Spinal cord (tissue), 10 donors: ENCODE results near the gene DCST1. TPM values are rescaled to one million over a fixed set of nuclear protein-coding genes. Genes with fewer than 3 reads are reported as not detected.

Experiments
- DNase-seq, 6 donors: peaks; one replicate each; pipeline versions ENCODE4 v3.0.0 to v3.0.0-alpha.2; 2013 to 2015; ENCODE audit warnings: low spot score in 6 of 6, low read depth in 4 of 6
- H3K27ac ChIP-seq: one replicate; pipeline ENCODE4 v1.5.1; 2013; ENCODE audit warnings: low read depth, low read length, control low read depth
- H3K27me3 ChIP-seq: one replicate; pipeline ENCODE4 v1.6.1; 2013; ENCODE audit warnings: low read length; ENCODE audit not compliant: control insufficient read depth, insufficient read depth
- H3K36me3 ChIP-seq: one replicate; pipeline ENCODE4 v1.6.1; 2013; ENCODE audit warnings: low read length; ENCODE audit not compliant: control insufficient read depth, insufficient read depth
- H3K4me1 ChIP-seq: one replicate; pipeline ENCODE4 v1.6.1; 2013; ENCODE audit warnings: low read length; ENCODE audit not compliant: control insufficient read depth, insufficient read depth
- H3K4me3 ChIP-seq: one replicate; pipeline ENCODE4 v1.5.1; 2013; ENCODE audit warnings: low read depth, low read length, control low read depth
- H3K9me3 ChIP-seq: one replicate; pipeline ENCODE4 v1.6.1; 2013; ENCODE audit warnings: low read length; ENCODE audit not compliant: control insufficient read depth, insufficient read depth
- WGBS: methylation state at CpG from one replicate; pipeline ENCODE4 v1.1.5; 2013; ENCODE audit warnings: missing lambda C conversion rate; ENCODE audit not compliant: insufficient coverage; 5-methylcytosine and 5-hydroxymethylcytosine counted together
- polyA plus RNA-seq, 2 donors: library from polyadenylated mRNA; unstranded; fragments of 120-200 nt; gene quantifications; one replicate each; pipeline ENCODE4 v1.2.1, GENCODE V29; 2013; ENCODE audit not compliant: insufficient read length in 2 of 2
- total RNA-seq, 2 donors: library from RNA; depleted of rRNA in 1 of 2; stranded (reverse); fragments of 120-200 nt in 1 of 2; fragments of >200 nt in 1 of 2; gene quantifications; one replicate each; pipeline versions ENCODE4 v1.2.3 to v1.2.4, GENCODE V29; 2013 to 2014
- donor health status: healthy.

DCST1 gene
- total and polyA plus RNA-seq, 4 donors: 0.11 to 0.33 TPM; not detected in 2

DNA sequence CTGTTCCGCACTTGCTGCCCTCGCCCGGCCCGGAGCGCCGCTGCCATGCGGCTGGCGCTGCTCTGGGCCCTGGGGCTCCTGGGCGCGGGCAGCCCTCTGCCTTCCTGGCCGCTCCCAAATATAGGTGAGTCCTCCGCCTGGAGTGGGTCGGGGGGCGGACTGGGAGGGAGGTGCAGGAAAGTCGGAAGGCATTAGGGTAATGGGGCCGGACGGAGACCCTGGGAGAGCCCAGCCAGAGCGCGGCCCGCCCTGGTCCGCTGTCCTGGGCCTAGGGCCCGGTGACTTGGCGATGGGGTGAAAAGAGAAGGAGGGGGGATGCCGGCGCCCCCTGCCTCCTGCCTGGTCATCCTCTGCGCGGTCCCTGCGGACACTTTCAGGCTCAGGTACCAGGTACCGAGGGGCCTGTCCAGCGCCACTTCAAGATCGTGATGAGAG is 17.7 kb downstream of the DCST1 start:
- WGBS: 0% methylated on average over 30 of the region's 31 CpGs
- Histone ChIP-seq H3K27me3 (no peaks in the 10 kb centered on the region), H3K9me3 (no peaks in the 10 kb centered on the region), H3K4me1 (peaks cover 33% of the 10 kb centered on the region), H3K27ac (peak overlapping the region; percentile 71), H3K36me3 (peaks cover 20% of the 10 kb centered on the region), H3K4me3 (peak overlapping the region; percentile 72)
- DNase-seq: no peak

DNA sequence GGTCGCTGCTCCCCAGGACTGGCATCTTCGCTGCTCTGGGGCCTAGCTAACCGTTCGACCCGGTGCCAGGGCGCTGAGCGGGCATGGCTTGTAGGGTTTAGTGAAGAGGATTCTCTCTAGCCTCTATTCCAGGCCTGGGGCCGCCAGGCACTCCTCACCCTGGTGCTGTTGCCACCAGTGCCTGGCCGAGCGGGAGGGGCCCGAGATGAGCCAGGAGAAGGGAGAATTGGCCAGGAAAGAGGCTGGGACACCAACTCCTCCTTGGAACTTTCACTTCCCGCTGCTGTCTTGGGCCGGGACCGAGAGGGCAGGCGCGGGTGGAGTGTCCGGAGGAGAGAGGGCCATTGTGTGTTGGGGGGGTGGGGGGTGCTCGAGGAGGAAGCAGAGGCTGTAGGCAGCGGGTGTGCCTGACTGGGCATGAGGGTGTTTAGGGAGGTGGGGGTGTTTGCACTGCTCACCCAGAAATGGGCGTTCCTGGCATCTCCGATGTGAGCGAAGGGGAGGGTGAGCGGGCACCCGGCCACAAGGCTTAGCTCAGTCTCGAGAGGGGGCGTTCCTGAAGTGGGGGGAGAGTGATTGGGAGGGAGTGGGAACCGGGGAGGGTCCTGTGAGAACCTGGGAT is 18.3 kb downstream of the DCST1 start:
- Histone ChIP-seq H3K4me1 (peaks cover 33% of the 10 kb centered on the region), H3K36me3 (peaks cover 24% of the 10 kb centered on the region), H3K4me3 (peak overlapping the region; percentile 72), H3K9me3 (no peaks in the 10 kb centered on the region), H3K27ac (peak overlapping the region; percentile 71), H3K27me3 (no peaks in the 10 kb centered on the region)
- DNase-seq: peak in 2 of 6 donors; percentile 50 to 66
- WGBS: 1% methylated on average over 27 of the region's 27 CpGs

DNA sequence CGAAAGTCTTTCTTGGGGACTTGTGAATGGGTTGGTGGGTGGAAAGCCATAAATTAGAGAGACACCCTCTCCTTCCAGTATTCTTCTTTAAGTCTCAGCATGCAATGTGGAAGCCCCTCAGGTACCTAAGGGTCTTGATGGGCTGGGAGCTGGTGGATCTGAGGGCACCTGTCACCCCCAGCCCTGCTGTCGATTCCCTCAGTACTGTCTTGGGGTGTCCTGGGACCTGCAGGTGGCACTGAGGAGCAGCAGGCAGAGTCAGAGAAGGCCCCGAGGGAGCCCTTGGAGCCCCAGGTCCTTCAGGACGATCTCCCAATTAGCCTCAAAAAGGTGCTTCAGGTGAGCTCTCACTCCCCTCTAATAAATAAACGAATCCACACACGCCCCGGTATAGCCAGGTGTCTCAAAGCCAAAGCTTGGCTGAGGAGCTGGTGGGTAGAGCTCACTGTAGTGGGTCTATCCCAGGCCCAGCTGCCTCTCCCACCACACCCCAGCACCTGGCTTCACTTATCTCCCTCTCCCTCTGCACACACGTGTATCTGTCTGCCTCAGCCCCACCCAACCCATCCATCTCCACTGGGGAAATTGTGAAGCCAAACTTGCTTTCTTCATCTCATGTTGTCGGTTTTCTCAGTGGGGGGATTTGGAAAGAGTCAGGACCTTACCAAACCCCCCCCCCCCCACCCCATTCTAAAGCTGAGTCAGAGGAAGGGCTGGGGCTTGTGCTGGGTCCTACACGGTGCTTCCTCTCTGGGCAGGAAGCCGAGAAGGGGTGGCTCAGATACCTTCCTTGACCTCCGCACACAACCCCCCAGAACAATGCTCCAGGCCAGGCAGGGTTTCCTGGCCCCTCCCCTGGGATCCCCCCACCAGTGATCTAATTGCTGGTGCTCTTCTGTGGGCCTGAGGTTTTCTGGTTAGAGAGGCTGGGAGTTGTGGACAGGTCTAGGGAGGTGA is 19.1 kb downstream of the DCST1 start:
- Histone ChIP-seq H3K4me1 (peaks cover 33% of the 10 kb centered on the region), H3K27ac (peak overlapping the region; percentile 71), H3K27me3 (no peaks in the 10 kb centered on the region), H3K36me3 (peaks cover 33% of the 10 kb centered on the region), H3K4me3 (peak overlapping the region; percentile 72), H3K9me3 (no peaks in the 10 kb centered on the region)
- DNase-seq: no peak
- 28% methylated on average over 4 of the region's 12 CpGs for WGBS

DNA sequence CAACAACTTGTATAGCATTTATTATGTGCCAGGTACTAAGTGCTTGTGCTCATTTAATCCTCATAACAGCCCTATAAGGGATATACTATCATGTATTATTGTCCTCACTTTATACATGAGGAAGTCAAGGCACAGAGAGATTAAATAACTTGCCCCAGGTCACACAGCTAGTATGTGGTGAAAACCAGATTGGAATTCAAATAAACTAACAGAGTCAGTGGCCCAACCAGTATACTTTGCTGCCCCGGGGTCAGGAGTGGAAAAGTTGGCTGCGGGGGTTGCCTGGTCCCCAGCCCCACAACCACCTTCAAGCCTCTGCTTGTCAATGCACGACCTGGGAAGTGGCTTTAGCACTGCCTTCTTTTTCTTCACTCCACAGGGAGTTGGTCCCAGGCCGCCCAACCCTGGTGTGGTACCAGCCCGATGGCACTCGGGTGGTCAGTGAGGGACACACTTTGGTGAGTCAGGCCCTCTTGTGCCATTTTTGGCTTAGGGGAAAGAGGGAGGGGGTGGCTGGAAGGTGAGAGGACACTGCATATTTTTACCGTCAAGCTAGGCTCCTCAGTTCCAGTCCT is 20.0 kb downstream of the DCST1 start:
- peaks cover 42% of the 10 kb centered on the region for H3K36me3 ChIP-seq
- H3K27me3 ChIP-seq: no peaks in the 10 kb centered on the region
- WGBS: 94% methylated on average over 6 of the region's 7 CpGs
- H3K4me3 ChIP-seq: no peak overlapping the region
- H3K4me1 ChIP-seq: peaks cover 33% of the 10 kb centered on the region
- H3K9me3 ChIP-seq: no peaks in the 10 kb centered on the region
- no peak overlapping the region for H3K27ac ChIP-seq
- no peak for DNase-seq

DNA sequence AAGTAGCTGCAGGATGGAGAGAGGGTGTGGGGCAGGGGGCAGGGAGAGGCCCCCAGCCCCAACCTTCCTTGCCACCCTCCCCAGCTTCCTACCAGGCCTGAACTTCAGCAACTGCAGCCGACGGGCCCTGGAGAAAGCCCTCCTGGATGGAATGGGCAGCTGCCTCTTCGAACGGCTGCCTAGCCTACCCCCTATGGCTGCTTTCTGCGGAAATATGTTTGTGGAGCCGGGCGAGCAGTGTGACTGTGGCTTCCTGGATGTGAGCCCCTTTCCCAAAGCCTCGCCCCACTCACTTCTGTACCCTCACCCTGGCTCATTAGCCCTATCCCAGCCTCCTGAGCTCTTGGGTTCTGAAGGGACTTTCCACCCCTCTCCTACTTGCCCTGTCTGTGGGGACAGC is 23.5 kb downstream of the DCST1 start:
- Histone ChIP-seq H3K36me3 (peaks cover 66% of the 10 kb centered on the region), H3K9me3 (no peaks in the 10 kb centered on the region), H3K27ac (no peak overlapping the region), H3K4me3 (no peak overlapping the region), H3K4me1 (peaks cover 24% of the 10 kb centered on the region), H3K27me3 (peaks cover 2% of the 10 kb centered on the region)
- DNase-seq: no peak
- WGBS: 93% methylated on average over 8 of the region's 8 CpGs

DNA sequence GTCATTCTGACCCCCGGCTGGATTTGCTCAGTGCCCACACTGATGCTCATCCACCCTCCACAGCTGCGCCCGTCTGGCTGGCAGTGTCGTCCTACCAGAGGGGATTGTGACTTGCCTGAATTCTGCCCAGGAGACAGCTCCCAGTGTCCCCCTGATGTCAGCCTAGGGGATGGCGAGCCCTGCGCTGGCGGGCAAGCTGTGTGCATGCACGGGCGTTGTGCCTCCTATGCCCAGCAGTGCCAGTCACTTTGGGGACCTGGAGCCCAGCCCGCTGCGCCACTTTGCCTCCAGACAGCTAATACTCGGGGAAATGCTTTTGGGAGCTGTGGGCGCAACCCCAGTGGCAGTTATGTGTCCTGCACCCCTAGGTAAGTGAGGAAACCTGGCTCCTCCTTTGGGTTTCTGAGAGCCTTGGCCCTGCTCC is 24.2 kb downstream of the DCST1 start:
- WGBS: 93% methylated on average over 13 of the region's 13 CpGs

DNA sequence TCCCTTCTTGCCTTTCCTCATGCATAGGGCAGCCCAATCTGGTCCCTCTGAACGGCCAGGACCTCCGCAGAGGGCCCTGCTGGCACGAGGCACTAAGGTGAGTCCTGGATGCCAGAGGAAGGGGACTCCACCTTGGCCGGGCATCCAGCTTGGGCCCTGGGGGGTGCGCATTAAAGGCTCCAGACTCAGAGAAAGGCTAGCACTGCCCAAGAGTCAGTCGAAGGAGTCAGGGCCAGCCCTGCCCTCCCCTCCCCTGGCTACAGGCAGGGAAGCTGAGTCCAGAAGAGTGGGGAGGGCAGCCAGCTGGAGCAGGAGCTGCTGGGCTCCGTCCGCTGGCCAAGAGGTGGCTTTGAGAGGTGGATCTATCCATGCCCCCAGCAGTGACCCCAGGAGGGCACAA is 27.1 kb downstream of the DCST1 start:
- WGBS: 75% methylated on average over 8 of the region's 8 CpGs
- H3K27ac ChIP-seq: no peak overlapping the region

More for the DNA sequence above, 24.2 kb downstream of the DCST1 start:
- no peak overlapping the region for H3K4me3 ChIP-seq
- H3K4me1 ChIP-seq: peaks cover 24% of the 10 kb centered on the region
- no peaks in the 10 kb centered on the region for H3K9me3 ChIP-seq
- H3K27ac ChIP-seq: no peak overlapping the region
- DNase-seq: no peak
- H3K36me3 ChIP-seq: peaks cover 68% of the 10 kb centered on the region
- peaks cover 7% of the 10 kb centered on the region for H3K27me3 ChIP-seq

DNA sequence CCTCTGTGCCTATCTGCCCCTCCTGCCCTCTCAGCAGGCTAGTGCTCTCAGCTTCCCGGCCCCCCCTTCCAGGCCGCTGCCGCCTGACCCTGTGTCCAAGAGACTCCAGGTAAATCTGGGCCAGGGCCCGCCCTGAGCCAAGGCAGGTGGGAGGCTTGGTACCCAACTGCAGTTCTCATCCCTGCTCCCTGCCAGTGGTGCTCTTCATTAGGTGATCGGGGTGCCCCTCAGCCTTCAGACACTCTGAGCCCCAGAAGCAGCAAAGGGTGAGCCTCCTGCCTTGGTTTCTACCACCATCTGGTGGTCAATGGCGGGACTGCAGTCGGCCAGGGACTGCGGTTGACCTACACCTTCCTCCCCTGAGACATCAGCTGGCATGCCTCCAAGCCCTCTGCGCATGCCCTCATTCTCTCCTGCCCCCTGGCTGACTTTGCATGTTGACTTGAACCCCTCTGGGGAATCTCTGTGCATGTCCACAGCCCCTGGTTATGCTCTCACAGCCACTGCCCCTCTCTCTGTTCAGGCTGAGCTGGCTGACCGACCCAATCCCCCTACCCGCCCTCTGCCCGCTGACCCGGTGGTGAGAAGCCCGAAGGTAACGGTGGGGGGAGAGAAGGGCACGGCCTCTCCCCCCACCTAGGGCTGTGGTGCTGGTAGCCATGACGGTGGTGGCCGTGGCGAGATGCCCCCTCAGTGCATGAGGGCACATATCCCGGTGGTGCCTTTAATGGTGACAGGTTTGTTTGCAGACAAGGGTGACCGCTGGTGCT is 27.9 kb downstream of the DCST1 start:
- peak in 2 of 6 donors; percentile 87 to 92 for DNase-seq
- peaks cover 11% of the 10 kb centered on the region for H3K27me3 ChIP-seq
- no peak overlapping the region for H3K4me3 ChIP-seq
- H3K27ac ChIP-seq: no peak overlapping the region
- WGBS: 23% methylated on average over 18 of the region's 21 CpGs
- H3K9me3 ChIP-seq: no peaks in the 10 kb centered on the region
- peaks cover 49% of the 10 kb centered on the region for H3K36me3 ChIP-seq
- H3K4me1 ChIP-seq: peaks cover 36% of the 10 kb centered on the region

More for the DNA sequence above, 27.1 kb downstream of the DCST1 start:
- H3K27me3 ChIP-seq: peaks cover 11% of the 10 kb centered on the region
- no peak for DNase-seq
- H3K4me1 ChIP-seq: peaks cover 36% of the 10 kb centered on the region
- no peak overlapping the region for H3K4me3 ChIP-seq
- H3K36me3 ChIP-seq: peaks cover 54% of the 10 kb centered on the region
- H3K9me3 ChIP-seq: no peaks in the 10 kb centered on the region

DNA sequence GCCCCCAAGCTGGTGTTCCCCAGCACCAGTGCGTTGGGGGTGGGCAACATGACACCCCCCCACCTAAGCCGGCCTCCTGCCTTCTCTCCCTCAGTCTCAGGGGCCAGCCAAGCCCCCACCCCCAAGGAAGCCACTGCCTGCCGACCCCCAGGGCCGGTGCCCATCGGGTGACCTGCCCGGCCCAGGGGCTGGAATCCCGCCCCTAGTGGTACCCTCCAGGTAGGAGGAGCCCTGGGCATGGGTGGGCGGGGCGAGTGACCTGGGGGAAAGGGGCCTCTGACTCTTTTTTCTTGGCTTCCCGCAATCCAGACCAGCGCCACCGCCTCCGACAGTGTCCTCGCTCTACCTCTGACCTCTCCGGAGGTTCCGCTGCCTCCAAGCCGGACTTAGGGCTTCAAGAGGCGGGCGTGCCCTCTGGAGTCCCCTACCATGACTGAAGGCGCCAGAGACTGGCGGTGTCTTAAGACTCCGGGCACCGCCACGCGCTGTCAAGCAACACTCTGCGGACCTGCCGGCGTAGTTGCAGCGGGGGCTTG is 28.6 kb downstream of the DCST1 start:
- H3K4me1 ChIP-seq: peaks cover 36% of the 10 kb centered on the region
- H3K36me3 ChIP-seq: peaks cover 44% of the 10 kb centered on the region
- no peak overlapping the region for H3K4me3 ChIP-seq
- WGBS: 9% methylated on average over 28 of the region's 29 CpGs
- no peaks in the 10 kb centered on the region for H3K9me3 ChIP-seq
- no peak for DNase-seq
- H3K27me3 ChIP-seq: peaks cover 11% of the 10 kb centered on the region
- H3K27ac ChIP-seq: no peak overlapping the region
